HG03520 (cell line): ENCODE data around the gene RDH13.
"Not testable (repeated sequence)": the region's sequence is repeated elsewhere in the genome, so short reads cannot be mapped to it uniquely, and the experiment has no call there.

Experiments used
- ATAC-seq: cut with Tn5 transposase; IDR thresholded peaks from one replicate; pipeline ENCODE4 v1.9.1; 2021; ENCODE audit warnings: mild to moderate bottlenecking, moderate library complexity; ENCODE audit not compliant: unreplicated experiment

RDH13 gene

DNA sequence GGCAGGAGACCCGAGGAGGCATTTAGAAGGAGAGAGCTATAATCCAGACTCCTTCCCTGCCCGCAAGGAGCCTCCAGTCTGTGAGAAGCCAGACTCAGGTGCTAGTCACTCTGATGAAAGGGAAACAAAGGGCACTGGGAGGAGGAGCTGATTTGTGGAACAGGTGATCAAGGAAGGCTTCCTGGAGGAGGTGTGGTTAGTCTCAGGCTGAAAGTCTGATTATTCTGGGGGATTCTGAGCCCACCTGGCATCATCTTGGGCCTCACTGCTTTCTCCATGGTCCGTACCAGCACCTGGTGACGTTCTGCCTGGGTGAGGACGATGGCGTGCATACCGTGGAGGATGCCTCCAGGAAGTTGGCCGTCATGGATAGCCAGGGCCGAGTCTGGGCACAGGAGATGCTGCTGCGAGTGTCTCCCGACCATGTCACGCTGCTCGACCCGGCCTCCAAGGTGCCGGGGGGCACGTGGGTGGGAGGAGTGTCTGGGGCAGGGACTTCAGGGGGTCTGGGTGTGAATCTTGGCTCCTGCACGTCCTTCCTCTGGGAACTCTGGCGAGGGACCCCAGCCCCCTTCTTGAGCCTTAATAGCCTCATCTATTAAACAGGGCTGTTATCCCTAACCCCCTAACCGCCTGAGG is 16.6 kb upstream of the RDH13 start:
- no peak for ATAC-seq

DNA sequence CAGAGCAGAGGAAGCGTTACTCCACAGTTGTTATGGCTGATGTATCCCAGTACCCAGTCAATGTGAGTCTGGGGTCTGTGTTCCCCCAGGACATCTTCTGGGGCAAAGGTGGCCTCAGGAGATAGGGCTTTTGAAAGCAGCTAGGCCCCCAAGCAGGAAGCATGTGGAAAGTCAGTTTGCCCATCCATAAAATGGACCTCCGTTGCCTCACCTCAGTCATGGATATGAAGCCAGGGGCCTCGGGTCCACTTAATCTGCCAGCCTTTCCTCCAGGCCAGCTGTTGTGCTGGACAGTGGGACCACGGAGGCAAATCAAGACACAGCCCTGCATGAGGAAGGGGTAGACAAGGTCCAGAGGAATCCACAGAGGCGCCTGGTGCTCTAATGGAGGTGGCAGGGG is 16.0 kb upstream of the RDH13 start:
- ATAC-seq, result no peak

DNA sequence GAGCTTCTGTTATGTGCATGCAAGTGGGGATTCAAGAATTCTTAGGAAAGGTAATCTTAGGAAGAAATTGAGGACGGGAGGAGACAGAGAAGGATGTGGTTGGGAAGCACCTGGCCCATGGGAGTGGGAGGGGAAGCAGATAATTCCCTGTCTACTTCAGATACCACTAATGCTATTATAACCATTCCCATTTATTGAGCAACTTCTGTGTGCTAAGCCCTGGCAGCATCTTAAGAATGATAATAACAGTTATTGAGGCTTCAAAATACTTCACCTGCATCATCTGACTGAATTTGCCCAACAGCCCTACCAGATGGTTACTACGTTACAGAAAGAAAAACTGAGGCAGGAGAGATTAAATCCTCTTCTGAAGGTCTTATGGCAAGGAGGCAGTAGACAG is 14.2 kb upstream of the RDH13 start:
- no peak for ATAC-seq

GRCh38 chr19:55076321-55076720 is 13.4 kb upstream of the RDH13 start:
- ATAC-seq, result no peak

DNA sequence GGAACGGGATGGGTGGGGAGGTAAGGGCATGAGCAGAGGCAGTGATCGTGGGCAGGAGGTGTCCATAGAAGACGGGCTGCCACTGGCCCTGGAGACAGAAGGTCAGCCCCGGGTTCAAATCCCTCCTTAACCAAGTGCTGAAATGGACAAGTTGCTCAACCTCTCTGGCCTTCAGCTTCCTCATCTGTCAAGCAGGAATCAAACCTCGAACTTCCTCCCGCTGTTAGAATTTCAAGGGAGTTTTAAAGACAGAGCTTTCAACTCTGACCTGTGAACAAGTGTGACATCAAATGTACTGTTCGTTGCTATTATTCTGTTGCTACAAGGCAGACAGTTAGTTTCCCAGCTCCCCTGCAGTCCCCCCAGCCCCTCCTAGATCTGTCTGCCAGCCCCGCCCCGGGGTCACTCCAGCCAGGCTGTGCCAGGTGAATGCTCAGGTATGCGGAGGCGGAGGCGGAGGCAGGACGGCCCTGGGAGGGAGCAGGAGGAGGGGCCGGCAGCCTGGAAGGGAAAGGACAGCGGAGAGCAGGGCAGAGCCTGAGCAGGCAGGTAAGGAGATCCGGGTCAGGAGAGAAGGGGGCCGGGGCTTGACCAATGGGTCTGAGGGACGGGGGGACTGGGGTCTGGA is 12.5 kb upstream of the RDH13 start, which contains the start of gene EPS8L1:
Gene EPS8L1 (plus strand): TSS at position 499 of the 628 bp plus-strand sequence. CDS start 576 bp downstream, outside the sequence.
- no peak for ATAC-seq

DNA sequence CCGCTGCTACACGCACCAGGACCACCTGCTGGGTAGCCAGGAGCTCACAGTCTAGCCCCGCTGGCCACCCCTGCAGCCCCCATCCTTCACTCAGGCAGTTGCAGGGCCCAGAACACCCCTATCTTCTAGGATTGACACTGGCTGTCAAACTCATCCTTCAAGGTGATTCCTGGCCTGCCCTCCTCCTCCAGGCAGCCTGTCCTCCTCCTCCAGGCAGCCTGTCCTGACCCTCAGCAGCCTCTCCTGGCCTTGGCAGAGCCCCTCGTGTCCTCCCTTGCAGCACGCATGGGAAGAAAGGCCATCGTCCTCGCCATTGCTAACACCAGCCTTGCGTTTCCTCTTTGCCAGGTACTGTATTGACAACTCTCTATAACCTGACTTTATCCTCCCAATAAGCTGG is 9.0 kb upstream of the RDH13 start:
- ATAC-seq, result no peak

- ATAC-seq, result no peak
Measured at GRCh38 chr19:55071129-55071502, 8.2 kb upstream of the RDH13 start.

DNA sequence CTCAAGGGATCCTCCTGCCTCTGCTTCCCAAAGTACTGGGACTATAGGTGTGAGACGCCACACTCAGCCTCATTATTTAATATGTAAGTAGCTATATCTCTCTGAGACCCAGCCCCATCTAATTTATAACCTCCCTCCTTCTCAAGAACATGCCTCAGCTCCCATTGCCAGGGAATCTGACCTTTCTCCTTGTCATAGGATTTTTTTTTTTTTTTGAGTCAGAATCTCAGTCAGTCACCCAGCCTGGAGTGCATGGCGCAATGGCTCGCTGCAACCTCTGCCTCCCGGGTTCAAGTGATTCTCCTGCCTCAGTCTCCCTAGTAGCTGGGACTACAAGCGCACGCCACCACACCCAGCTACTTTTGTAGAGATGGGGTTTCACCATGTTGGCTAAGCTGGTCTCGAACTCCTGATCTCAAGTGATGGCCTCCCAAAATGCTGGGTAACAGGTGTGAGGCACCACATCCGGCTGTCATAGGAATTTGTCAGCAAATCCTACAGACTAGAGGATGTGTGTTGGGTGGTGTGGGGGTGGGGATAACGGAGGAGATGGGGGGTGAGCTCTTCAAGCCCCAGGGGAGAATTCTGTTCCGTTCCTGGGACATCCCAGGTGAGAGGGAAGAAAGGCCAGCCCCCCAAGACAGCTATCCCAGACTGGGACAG is 7.6 kb upstream of the RDH13 start:
- ATAC-seq, result no peak

DNA sequence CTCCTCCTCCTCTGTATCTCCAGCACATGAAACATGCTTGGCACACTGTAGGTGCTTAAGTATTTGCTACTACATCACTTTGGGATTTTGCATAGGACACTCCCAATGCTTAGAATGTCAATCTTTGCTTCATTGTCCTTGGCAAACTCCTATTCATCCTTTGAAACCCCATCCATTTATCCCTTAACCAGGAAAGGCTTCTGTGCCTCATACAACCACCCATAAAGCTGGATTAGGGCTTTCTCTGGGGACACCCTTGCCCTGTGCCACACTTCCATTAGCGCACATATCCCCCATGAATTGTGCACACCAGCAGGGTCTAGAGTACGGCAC is 6.9 kb upstream of the RDH13 start:
- ATAC-seq, result no peak

DNA sequence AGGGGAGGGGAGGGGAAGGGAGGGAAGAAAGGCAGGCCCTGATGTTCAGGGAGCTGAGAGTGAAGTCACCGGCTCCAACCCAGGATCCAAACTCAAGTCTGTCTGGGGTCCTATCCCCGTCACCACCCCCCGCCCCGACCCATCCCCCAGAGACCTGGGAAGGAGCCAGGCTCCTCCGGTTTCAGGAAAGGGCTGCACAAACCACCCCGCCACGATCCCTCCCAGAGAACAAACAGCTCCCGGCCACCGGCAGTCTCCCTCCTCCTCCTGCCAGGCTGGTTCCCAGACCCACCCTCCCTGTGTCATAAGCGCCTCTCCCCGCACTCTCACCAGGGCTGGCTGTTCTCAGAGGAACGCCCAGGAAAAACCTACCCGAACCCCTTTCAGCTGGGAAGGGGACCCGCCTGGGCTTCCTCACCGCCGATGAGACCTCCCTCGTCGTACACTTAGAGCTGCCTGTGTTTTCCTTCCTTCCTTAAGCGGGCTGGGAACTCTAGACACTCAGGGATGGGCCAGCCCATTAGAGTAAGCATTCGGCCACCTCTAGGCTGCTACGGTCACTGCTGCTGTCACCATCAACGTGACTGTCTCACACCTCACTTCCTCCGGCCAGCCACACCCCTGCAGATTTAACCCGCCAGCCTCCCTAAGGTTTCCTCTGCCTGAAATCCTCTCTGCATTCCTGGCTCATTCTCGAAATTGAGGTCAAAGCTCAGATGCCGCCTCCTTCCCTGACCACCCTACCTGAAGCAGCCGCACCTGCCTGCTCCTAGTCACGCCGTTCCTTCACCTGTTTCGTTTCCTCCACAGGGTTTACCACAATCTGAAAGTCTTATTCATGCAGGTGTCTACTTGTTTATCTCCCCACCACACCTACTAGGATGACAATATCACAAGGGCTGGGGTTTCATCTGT is 6.3 kb upstream of the RDH13 start:
- no peak for ATAC-seq

DNA sequence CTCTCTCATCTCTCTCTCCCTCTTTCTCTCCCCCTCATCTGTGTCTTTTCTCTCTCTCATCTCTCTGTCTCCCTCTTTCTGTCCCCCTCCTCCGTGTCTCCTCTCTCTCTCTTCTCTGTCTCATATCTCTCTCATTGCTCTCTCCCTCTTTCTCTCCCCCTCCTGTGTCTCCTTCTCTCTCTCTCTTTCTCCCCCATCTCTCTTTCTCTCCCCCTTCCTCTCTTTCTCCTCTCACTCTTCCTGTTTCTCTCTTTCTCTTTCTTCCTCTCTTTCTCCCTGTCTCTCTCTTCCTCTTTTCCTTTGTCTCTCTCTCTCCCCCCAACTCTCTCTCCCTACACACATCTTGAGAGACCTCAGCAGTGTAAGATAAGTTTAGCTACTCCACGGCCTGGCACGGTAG is 4.9 kb upstream of the RDH13 start:
- no peak for ATAC-seq

DNA sequence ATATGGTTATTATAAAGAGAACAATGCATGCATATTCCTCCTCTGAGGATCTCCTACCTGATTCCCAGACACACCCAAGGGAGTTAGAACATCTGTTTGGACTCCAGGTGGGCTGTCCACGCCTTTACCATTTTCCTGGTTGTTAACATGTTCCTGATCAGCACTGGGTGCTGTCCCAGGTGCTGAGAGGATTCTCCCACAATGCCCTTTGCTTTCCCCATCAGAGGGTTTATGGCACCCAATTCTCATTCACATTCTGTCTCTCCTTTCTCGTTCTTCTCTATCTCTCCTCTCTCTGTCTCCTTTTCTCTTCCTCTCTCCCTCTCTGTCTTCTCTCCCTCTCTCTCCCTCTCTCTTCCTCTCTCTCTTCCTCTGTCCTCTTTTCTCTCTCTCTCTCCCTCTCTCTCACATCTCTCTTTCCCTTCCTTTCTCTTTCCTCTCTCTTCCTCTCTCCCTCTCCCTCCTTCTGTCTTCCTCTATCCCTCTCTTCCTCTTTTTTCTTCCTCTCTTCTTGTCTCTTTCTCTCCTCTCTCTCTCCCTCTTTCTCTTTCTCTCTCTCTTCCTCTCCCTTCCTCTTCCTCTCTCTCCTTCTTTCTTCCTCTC is 3.3 kb upstream of the RDH13 start:
- ATAC-seq, result no peak

- ATAC-seq, result not testable (repeated sequence)
Measured at GRCh38 chr19:55065516-55065915, 2.6 kb upstream of the RDH13 start.

GRCh38 chr19:55063492-55063843 is 520 bp upstream of the RDH13 start:
- ATAC-seq, result no peak

DNA sequence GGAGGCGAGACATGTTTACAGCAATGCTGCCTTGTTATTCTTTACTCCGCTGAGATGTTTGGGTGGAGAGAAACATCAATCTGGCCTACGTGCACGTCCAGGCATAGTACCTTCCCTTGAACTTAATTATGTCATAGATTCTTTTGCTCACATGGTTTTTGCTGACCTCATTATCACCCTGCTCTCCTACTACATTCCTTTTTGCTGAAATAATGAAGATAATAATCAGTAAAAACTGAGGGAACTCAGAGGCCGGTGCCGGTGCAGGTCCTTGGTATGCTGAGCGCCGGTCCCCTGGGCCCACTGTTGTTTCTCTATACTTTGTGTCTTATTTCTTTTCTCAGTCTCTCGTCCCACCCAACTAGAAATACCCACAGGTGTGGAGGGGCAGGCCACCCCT is 2.7 kb downstream of the RDH13 start:
- not testable (repeated sequence) for ATAC-seq

- no peak for ATAC-seq
Measured at GRCh38 chr19:55058781-55059610, 4.0 kb downstream of the RDH13 start.

DNA sequence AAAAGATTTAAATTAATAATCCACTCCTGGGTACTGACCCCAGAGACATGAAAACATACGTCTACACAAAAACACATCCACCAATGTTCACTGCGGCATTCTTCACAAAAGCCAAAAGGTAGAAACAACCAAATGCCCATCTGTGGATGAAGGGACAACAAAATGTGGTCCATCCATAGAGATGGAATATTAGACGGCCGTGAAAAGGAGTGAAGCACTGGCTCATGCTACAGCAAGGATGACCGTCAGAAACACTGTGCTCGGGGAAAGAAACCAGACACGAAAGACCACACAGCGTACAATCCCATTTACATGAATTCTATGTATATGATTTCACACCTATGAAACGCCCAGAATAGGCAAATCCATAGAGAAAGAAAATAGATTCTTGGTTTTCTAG is 6.1 kb downstream of the RDH13 start:
- no peak for ATAC-seq

DNA sequence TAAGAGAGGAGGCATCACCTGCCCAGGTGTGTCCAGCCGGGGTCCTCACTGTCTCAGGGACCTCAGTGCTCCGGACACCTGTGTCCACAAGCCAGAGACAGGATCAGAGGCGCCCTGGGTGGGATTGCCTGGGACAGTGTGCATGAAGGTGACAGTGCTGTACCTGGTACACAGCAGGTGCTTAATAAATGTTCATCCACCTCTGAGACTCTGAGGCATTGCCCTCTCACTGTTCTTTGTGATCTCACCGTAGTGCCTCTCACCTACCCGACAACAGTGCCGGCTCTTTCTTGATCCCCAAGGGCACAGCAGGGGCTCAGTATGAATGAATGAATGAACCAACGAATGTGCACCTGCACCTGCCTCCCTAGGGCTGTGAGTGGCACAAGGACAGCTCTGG is 9.2 kb downstream of the RDH13 start:
- no peak for ATAC-seq

DNA sequence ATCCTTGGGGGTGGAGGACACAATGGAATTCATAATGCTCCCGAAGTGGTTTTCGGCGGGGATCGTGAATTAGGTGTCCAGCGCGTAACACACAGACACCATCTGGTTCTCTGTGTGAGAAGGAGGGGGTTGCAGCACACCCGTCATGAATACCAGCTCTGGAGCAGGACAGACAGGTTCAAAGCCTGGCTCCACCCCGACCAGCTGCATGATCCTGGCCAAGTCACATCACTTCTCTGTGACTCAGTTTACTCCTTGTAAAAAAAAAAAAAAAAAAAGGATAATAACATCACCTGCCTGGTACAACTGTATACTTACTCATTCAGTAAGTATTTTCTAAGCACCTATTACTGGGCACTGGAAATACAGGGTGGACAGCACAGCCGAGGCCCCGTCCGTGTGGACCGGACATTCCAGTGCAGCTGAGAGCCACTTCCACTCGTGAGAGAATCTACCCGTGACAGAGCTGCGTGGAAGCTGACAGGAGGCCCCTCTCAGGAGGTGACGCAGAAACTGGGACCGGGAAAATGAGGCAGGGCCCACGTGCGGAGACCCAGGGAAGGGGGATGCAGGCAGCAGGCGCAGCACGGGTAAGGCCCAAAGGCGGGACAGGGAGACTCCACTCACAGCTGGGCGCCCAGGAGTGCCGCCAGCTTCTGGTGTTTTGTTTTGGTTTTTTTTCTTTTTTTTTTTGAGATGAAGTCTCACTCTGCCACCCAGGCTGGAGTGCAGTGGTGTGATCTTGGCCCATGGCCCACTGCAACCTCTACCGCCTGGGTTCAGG is 12.0 kb downstream of the RDH13 start:
- no peak for ATAC-seq

- ATAC-seq, result no peak
Measured at GRCh38 chr19:55048446-55048845, 14.5 kb downstream of the RDH13 start.
